Measurements from ENCODE around the gene AFP.

DNA sequence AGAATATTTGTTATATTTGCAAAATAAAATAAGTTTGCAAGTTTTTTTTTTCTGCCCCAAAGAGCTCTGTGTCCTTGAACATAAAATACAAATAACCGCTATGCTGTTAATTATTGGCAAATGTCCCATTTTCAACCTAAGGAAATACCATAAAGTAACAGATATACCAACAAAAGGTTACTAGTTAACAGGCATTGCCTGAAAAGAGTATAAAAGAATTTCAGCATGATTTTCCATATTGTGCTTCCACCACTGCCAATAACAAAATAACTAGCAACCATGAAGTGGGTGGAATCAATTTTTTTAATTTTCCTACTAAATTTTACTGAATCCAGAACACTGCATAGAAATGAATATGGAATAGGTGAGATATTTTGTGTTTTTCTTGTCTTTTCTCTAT is at the start of gene AFP:
- TF ChIP-seq, protein P1, sequence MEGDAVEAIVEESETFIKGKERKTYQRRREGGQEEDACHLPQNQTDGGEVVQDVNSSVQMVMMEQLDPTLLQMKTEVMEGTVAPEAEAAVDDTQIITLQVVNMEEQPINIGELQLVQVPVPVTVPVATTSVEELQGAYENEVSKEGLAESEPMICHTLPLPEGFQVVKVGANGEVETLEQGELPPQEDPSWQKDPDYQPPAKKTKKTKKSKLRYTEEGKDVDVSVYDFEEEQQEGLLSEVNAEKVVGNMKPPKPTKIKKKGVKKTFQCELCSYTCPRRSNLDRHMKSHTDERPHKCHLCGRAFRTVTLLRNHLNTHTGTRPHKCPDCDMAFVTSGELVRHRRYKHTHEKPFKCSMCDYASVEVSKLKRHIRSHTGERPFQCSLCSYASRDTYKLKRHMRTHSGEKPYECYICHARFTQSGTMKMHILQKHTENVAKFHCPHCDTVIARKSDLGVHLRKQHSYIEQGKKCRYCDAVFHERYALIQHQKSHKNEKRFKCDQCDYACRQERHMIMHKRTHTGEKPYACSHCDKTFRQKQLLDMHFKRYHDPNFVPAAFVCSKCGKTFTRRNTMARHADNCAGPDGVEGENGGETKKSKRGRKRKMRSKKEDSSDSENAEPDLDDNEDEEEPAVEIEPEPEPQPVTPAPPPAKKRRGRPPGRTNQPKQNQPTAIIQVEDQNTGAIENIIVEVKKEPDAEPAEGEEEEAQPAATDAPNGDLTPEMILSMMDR (IDR thresholded peaks at IDR 0.05; ENCODE audit: low read depth, low read length), result no peak
- no peak for TF ChIP-seq POLR2A (IDR thresholded peaks at IDR 0.05; ENCODE audit: extremely low read depth, insufficient read length)

Measured in NB4 (cell line).